ENCODE data around the gene IRF4. TPM values are rescaled to one million over a fixed set of nuclear protein-coding genes. Genes with fewer than 3 reads are reported as not detected.

IRF4 gene
- total and polyA plus RNA-seq, 3 experiments from 2014 or later = 3.4 to 703 (median 700) TPM

GRCh38 chr6:378958-379409, 12.6 kb upstream of the IRF4 start:
- ChIA-PET CTCF (no interaction called here), POLR2A (interaction anchor here (1.1 kb wide), 1 partner anchor 19 kb away, joined by 3 read pairs; no protein-coding TSS in a partner anchor)
- peaks cover 0 to 6% (median 2%) of the 10 kb centered on the region in 5 donors for H3K9me3 Mint-ChIP-seq
- H3K4me3 Mint-ChIP-seq = no peak overlapping the region
- H3K4me1 Mint-ChIP-seq = peaks cover 0 to 6% (median 5%) of the 10 kb centered on the region in 3 donors
- no peaks in the 10 kb centered on the region for H3K4me1 ChIP-seq (ENCODE audit: insufficient read depth, low read length)
- no peaks in the 10 kb centered on the region for H3K36me3 Mint-ChIP-seq
- no peak overlapping the region for H3K27ac Mint-ChIP-seq
- H3K36me3 ChIP-seq (ENCODE audit: insufficient read depth, low read length) = no peaks in the 10 kb centered on the region
- H3K4me3 ChIP-seq (ENCODE audit: low read length) = no peak overlapping the region
- H3K27me3 Mint-ChIP-seq = peaks cover 7 to 48% of the 10 kb centered on the region in 2 donors
- DNase-seq = no peak
- H3K27me3 ChIP-seq (ENCODE audit: insufficient read depth, low read length, poor library complexity, severe bottlenecking) = no peaks in the 10 kb centered on the region
- no peaks in the 10 kb centered on the region for H3K9me3 ChIP-seq (ENCODE audit: low read length)
- H3K27ac ChIP-seq (ENCODE audit: low read depth, low read length) = no peak overlapping the region

- H3K27me3 Mint-ChIP-seq = peaks cover 5 to 52% of the 10 kb centered on the region in 2 donors
- H3K36me3 Mint-ChIP-seq = no peaks in the 10 kb centered on the region
- H3K9me3 Mint-ChIP-seq = peaks cover 0 to 3% (median 2%) of the 10 kb centered on the region in 5 donors
- Histone ChIP-seq H3K4me3 (ENCODE audit: low read length) (no peak overlapping the region), H3K9me3 (ENCODE audit: low read length) (no peaks in the 10 kb centered on the region), H3K4me1 (ENCODE audit: insufficient read depth, low read length) (no peaks in the 10 kb centered on the region), H3K27ac (ENCODE audit: low read depth, low read length) (no peak overlapping the region), H3K27me3 (ENCODE audit: insufficient read depth, low read length, poor library complexity, severe bottlenecking) (no peaks in the 10 kb centered on the region), H3K36me3 (ENCODE audit: insufficient read depth, low read length) (no peaks in the 10 kb centered on the region)
- no peak overlapping the region for H3K4me3 Mint-ChIP-seq
- peak overlapping the region in 1 of 8 donors; percentile 39 for H3K27ac Mint-ChIP-seq
- CTCF ChIA-PET = interaction anchor here (1.6 kb wide), 1 partner anchor 11 kb away, joined by 3 read pairs; no protein-coding TSS in a partner anchor
- no peak for DNase-seq
- POLR2A ChIA-PET = interaction anchor here (1.1 kb wide), 1 partner anchor 18 kb away, joined by 3 read pairs; no protein-coding TSS in a partner anchor
- H3K4me1 Mint-ChIP-seq = peaks cover 0 to 6% (median 5%) of the 10 kb centered on the region in 3 donors
These were observed 12.0 kb upstream of the IRF4 start for GRCh38 chr6:379410-380181.

DNA sequence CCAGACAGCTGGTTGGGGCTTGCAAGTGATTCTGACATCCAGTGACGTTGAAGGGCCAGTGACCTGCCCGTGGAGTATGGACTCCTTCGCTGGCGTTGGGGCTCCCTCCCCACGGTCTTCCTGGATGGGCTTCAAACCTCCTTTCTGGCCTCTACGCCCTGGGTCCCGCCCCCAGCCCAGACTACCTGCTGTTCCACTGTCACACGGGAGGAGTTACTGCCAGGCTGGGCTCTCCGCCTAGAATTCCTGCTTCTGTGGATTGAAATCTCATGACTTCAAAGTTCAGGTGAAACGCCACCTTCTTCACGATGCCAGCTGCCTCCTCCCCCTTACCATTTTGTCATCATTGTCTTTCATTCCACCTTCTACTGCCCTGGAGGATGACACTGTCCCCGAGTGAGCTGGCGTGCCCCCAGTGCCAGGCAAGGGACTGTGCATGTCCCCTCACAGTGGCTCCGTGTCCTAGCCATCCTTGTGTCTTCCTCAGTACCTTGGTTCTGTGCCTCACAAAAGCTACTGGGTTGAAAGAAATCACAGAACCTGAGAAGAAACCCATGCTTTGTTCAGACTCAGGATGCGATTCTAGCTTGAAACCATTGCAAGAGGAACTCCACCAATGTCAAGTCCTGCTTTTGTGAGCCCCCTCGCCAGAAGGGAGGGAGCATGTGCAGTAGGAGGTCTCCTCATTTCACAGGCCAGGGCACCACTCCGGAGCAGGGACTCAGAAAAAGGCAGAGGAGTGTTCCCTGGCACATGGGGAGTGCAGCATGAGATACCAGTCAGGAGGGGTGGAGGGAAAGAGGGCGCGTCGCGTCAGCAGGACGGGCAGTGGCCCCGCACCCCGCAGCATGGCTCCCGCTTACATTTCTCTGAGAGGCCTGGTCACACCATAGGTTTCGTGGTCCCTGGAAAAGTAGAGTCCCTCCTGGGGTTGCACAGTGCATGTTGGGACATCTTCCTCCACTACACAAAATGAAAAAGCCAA, 11.0 kb upstream of the IRF4 start:
- Histone ChIP-seq H3K4me1 (ENCODE audit: insufficient read depth, low read length) (no peaks in the 10 kb centered on the region), H3K27ac (ENCODE audit: low read depth, low read length) (no peak overlapping the region), H3K9me3 (ENCODE audit: low read length) (no peaks in the 10 kb centered on the region), H3K4me3 (ENCODE audit: low read length) (no peak overlapping the region), H3K27me3 (ENCODE audit: insufficient read depth, low read length, poor library complexity, severe bottlenecking) (no peaks in the 10 kb centered on the region), H3K36me3 (ENCODE audit: insufficient read depth, low read length) (no peaks in the 10 kb centered on the region)
- ChIA-PET POLR2A (no interaction called here), CTCF (interaction anchor here (1.6 kb wide), 1 partner anchor 10 kb away, joined by 3 read pairs; no protein-coding TSS in a partner anchor)
- Mint-ChIP-seq H3K9me3 (peaks cover 0 to 3% (median 2%) of the 10 kb centered on the region in 5 donors), H3K4me3 (no peak overlapping the region), H3K36me3 (no peaks in the 10 kb centered on the region), H3K27ac (peak overlapping the region in 1 of 8 donors; percentile 39), H3K4me1 (peaks cover 0 to 6% (median 5%) of the 10 kb centered on the region in 3 donors), H3K27me3 (peaks cover 5 to 52% of the 10 kb centered on the region in 2 donors)
- no peak for DNase-seq

- POLR2A ChIA-PET = no interaction called here
- peaks cover 0 to 3% (median 2%) of the 10 kb centered on the region in 5 donors for H3K9me3 Mint-ChIP-seq
These were observed 9.7 kb upstream of the IRF4 start for GRCh38 chr6:381742-382461.

GRCh38 chr6:382883-383810, 8.4 kb upstream of the IRF4 start:
- no peaks in the 10 kb centered on the region for H3K36me3 ChIP-seq (ENCODE audit: insufficient read depth, low read length)
- DNase-seq = no peak
- no peaks in the 10 kb centered on the region for H3K9me3 ChIP-seq (ENCODE audit: low read length)
- H3K27ac ChIP-seq (ENCODE audit: low read depth, low read length) = no peak overlapping the region
- no peak overlapping the region for H3K4me3 ChIP-seq (ENCODE audit: low read length)
- no peaks in the 10 kb centered on the region for H3K27me3 ChIP-seq (ENCODE audit: insufficient read depth, low read length, poor library complexity, severe bottlenecking)
- H3K27ac Mint-ChIP-seq = no peak overlapping the region
- peaks cover 0 to 6% (median 0%) of the 10 kb centered on the region in 3 donors for H3K4me1 Mint-ChIP-seq
- CTCF ChIA-PET = interaction anchor here (1.1 kb wide), 1 partner anchor 194 kb away, joined by 3 read pairs; no protein-coding TSS in a partner anchor
- H3K9me3 Mint-ChIP-seq = peaks cover 0 to 3% (median 2%) of the 10 kb centered on the region in 5 donors
- POLR2A ChIA-PET = no interaction called here
- H3K4me1 ChIP-seq (ENCODE audit: insufficient read depth, low read length) = no peaks in the 10 kb centered on the region
- peaks cover 3 to 48% of the 10 kb centered on the region in 2 donors for H3K27me3 Mint-ChIP-seq
- H3K4me3 Mint-ChIP-seq = no peak overlapping the region
- no peaks in the 10 kb centered on the region for H3K36me3 Mint-ChIP-seq

More at GRCh38 chr6:381742-382461, 9.7 kb upstream of the IRF4 start:
- Histone ChIP-seq H3K27ac (ENCODE audit: low read depth, low read length) (no peak overlapping the region), H3K4me3 (ENCODE audit: low read length) (no peak overlapping the region), H3K4me1 (ENCODE audit: insufficient read depth, low read length) (no peaks in the 10 kb centered on the region), H3K36me3 (ENCODE audit: insufficient read depth, low read length) (no peaks in the 10 kb centered on the region), H3K27me3 (ENCODE audit: insufficient read depth, low read length, poor library complexity, severe bottlenecking) (no peaks in the 10 kb centered on the region), H3K9me3 (ENCODE audit: low read length) (no peaks in the 10 kb centered on the region)
- DNase-seq = no peak
- H3K36me3 Mint-ChIP-seq = no peaks in the 10 kb centered on the region
- peaks cover 4 to 49% of the 10 kb centered on the region in 2 donors for H3K27me3 Mint-ChIP-seq
- no peak overlapping the region for H3K4me3 Mint-ChIP-seq
- CTCF ChIA-PET = no interaction called here
- H3K4me1 Mint-ChIP-seq = peaks cover 0 to 6% (median 3%) of the 10 kb centered on the region in 3 donors
- no peak overlapping the region for H3K27ac Mint-ChIP-seq

- DNase-seq = no peak
- no peak overlapping the region for H3K27ac ChIP-seq (ENCODE audit: low read depth, low read length)
- POLR2A ChIA-PET = no interaction called here
- Mint-ChIP-seq H3K4me3 (no peak overlapping the region), H3K27ac (no peak overlapping the region), H3K27me3 (peaks cover 6 to 45% of the 10 kb centered on the region in 2 donors), H3K4me1 (peaks cover 0 to 6% (median 0%) of the 10 kb centered on the region in 3 donors), H3K9me3 (peaks cover 0 to 3% (median 2%) of the 10 kb centered on the region in 5 donors), H3K36me3 (no peaks in the 10 kb centered on the region)
- H3K4me3 ChIP-seq (ENCODE audit: low read length) = no peak overlapping the region
- H3K27me3 ChIP-seq (ENCODE audit: insufficient read depth, low read length, poor library complexity, severe bottlenecking) = no peaks in the 10 kb centered on the region
- H3K36me3 ChIP-seq (ENCODE audit: insufficient read depth, low read length) = no peaks in the 10 kb centered on the region
- H3K9me3 ChIP-seq (ENCODE audit: low read length) = no peaks in the 10 kb centered on the region
- no peaks in the 10 kb centered on the region for H3K4me1 ChIP-seq (ENCODE audit: insufficient read depth, low read length)
- CTCF ChIA-PET = interaction anchor here (1.1 kb wide), 1 partner anchor 195 kb away, joined by 3 read pairs; no protein-coding TSS in a partner anchor
These were observed 7.7 kb upstream of the IRF4 start for GRCh38 chr6:383856-384255.

DNA sequence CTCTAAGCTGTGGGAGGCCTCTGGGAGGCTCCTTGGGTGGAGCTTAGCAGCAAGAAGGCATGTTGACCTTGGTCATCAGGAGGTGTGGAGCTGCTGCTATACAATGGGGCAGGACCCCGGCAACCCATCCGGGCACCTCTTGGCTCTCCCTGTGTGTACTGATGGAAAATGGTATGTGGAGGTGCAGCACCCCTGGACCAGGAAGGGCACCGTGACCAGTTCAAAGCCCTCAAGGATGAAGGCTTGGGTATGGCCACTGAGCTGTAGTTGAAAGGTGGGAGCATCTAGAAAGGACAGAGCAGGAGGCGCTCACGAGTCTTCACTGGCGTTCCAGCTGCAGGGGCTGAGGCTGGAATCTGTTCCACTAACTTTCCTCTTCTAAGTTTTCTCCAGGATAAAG, 6.7 kb upstream of the IRF4 start:
- Histone ChIP-seq H3K4me1 (ENCODE audit: insufficient read depth, low read length) (peaks cover 9% of the 10 kb centered on the region), H3K9me3 (ENCODE audit: low read length) (no peaks in the 10 kb centered on the region), H3K27ac (ENCODE audit: low read depth, low read length) (no peak overlapping the region), H3K27me3 (ENCODE audit: insufficient read depth, low read length, poor library complexity, severe bottlenecking) (no peaks in the 10 kb centered on the region), H3K4me3 (ENCODE audit: low read length) (no peak overlapping the region), H3K36me3 (ENCODE audit: insufficient read depth, low read length) (no peaks in the 10 kb centered on the region)
- CTCF ChIA-PET = no interaction called here
- Mint-ChIP-seq H3K27ac (no peak overlapping the region), H3K9me3 (peaks cover 0 to 3% (median 2%) of the 10 kb centered on the region in 5 donors), H3K27me3 (peaks cover 4 to 45% of the 10 kb centered on the region in 2 donors), H3K4me3 (no peak overlapping the region), H3K36me3 (no peaks in the 10 kb centered on the region), H3K4me1 (peaks cover 8 to 9% (median 9%) of the 10 kb centered on the region in 3 donors)
- DNase-seq = no peak
- POLR2A ChIA-PET = no interaction called here

Data from CD8-positive, alpha-beta memory T cell (primary cell).